NCI-H2171 (cell line): ENCODE data around the gene ZSWIM7.

ENCODE experiments used
- DNase-seq: peaks from one replicate; lab custom pipeline; 2025; lab: John Stamatoyannopoulos, UW

ZSWIM7 gene

GRCh38 chr17:15929941-15930340 lies 69.6 kb downstream of the ZSWIM7 start:
- no peak for DNase-seq

- no peak for DNase-seq
These were observed 71.2 kb downstream of the ZSWIM7 start for GRCh38 chr17:15928286-15928785.
